UCSD-AML1 (cell line): ENCODE data around the gene TMX3.

ENCODE experiments used
- DNase-seq: peaks from one replicate; lab custom pipeline; 2025; ENCODE audit not compliant: unreplicated experiment; lab: John Stamatoyannopoulos, UW

Gene TMX3, protein sequence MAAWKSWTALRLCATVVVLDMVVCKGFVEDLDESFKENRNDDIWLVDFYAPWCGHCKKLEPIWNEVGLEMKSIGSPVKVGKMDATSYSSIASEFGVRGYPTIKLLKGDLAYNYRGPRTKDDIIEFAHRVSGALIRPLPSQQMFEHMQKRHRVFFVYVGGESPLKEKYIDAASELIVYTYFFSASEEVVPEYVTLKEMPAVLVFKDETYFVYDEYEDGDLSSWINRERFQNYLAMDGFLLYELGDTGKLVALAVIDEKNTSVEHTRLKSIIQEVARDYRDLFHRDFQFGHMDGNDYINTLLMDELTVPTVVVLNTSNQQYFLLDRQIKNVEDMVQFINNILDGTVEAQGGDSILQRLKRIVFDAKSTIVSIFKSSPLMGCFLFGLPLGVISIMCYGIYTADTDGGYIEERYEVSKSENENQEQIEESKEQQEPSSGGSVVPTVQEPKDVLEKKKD

DNA sequence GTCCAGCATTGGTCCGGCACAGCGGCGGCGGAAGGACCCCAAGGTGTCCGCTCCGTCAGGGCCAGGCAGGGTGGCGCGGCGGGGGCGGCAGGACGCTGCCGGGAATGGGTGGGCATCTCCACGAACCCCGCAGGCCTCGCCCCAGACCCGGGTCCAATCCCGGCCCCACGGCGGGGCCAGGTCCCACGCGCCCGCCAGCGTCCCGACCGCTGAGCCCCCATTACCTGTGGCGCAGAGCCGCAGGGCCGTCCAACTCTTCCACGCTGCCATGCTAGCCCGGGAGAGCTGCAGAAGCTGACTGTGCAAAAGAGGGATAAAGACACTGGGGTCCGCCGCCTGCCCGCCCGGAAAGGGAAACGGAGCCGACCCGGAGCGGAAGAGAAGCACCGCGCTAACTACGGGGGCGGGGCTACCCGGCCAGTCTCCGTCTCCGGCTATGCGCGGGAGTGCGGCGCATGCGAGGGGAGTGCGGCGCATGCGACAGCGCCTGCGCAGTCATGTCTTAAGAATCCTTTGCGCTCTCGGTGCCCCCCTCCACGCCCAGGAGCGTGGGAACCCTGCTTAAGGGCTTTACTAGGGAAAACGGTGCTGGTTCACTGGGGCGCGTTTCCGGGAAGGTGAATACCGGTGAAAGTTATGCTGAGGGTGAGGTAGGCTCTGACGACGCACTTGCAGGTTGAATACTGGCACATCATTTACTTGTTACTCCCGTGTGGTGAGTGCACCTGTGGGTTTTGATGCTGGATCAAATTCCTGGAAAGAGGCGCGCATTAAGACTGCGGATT lies at the start of gene TMX3:
Gene TMX3, minus strand, starts transcription at position 397 of the 785 bp plus-strand sequence. Its CDS starts 127 bp downstream, at position 270.
- DNase-seq = peak; percentile 96

DNA sequence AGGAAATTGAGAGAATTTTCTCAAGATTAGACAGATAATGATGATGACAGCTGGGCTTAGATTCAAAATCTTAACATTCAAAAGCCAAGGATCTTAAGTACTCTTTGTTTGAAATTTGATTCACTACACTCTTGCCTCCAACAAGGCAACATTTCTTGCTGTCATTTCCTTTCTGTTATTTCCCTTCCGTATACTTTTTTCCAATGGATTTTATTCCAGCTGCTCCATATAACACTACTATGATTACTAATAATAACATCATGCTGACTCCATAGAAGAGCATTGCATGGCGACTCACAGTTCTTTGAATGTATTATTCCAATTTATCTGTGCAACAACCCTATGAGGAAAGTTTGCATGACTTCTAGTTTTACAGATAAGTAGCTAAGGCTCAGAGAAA lies 49.1 kb upstream of the TMX3 start:
- DNase-seq = no peak

DNA sequence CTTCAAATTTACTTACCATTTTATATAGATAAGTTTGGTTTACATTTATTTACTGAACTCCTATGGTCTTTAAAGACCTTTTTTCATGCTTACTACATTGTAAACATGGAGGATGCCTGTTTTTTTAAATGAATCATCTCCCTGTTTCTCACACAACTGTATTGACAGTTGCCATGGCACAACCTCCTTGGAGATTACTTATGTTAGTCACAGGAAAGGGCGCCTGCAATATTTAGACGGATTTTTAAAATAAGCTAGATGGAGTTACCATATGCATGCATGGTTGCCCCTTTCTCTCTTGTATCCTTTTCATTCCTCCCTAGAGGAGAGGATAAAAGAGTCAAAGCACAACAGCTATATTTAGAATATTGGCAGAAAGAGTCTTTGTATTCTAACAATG lies 48.2 kb upstream of the TMX3 start:
- no peak for DNase-seq

DNA sequence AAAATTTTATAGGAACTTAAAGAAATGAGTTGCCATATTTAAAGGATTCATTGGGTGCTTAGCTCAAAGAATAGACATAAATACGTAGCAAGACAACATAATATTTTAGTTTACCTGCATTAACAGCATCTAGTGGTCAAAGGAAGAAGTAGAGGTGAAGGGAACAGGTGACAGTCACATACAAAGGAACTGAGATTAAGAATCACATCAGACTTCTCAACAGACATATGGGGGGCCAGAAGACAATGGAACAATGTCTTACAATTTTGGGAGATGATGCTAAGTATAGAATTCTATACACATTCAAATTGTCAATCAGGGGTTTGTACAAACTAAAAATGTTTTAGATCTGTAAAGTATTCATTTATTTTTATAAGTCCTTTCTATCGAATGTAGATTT lies 44.4 kb upstream of the TMX3 start:
- no peak for DNase-seq

DNA sequence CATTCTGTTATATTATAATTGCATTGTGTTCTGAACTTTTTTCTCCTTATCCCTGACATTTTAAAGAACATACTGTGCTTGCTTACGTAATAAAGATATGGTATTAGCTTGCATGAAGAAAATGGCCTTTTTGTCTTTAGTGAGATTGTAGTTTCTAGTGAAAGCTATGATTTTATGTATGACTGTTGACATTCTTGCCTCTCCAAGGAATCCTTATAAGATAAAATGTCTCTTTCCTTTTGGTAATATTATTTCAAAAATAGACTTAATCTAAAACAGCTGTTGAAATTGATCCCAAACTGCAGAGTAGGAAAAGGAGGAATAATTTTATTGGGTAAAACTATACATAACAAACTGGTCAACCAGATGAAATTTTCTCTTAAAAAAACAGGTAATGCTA lies 42.2 kb upstream of the TMX3 start:
- no peak for DNase-seq

DNA sequence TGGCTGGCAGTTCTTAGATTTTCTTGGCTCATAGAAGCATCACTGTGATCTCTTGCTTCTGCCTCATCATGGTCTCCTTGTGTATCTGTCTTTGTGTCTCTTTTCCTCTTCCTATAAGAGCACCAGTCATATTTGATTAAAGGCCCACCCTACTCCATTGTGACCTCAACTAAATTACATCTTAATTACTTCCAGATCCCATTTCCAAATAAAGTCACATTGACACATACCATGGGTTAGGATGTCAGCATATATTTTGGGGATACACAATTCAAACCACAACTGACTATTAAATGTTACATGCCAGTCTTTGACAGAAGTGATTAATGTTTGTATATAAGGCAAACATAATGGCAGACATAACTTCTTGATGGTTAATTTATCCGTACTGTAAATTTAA lies 27.3 kb upstream of the TMX3 start:
- no peak for DNase-seq

DNA sequence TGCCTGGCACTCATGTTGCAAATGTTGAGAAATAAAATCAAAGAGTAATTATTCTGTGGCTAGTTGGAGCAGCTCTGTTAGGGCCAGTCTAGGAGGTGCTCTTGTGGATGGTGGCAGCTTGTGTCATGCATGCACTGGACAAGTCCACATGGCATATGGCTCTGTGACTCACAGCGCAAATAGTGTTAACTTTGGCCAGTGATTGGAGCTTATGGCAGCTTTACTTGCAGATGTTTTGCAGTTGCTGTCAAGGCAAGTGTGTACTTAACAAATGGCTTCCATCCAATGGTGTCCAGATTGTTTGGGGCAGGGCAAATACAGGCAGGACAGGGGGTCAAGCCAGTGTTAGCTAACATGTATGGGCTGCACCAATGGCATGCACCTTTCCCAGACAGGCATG lies 26.1 kb upstream of the TMX3 start:
- no peak for DNase-seq

DNA sequence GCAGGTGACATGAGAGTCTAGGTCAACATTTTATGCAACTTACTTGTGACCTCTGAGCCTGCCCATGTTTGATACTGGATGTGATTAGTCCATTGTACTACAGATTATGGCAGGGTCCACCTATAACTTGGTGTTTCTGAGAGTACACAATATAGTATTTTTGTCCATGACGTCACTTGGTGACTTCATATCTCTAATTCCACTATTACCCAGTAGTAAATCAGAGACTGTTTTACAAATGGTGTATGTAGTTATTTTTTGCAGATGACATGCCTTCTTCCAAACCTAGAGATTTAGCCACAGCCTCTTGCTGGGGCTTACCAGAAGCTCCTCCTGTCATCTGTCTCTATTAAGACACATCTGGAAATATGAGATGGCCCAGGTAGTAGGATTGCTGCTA lies 24.6 kb upstream of the TMX3 start:
- no peak for DNase-seq

DNA sequence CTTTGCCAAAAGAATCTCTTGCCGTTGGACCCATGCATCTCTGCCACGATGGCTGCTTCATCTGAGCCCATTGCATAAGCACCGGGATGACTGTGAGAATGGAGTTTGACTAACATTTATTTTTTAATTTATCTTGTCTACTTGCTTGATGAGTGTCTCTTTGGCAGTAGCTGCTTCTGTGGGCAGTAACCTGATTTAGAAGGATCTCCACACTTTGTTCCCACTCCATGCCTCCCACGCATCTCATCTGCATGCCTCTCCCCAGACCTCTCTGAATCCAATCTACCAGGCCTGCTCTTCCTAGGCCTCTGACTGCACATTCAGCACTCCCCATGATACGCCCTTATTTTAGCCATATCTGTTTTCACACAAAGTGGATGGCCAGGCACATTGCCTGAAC lies 23.7 kb upstream of the TMX3 start:
- no peak for DNase-seq

DNA sequence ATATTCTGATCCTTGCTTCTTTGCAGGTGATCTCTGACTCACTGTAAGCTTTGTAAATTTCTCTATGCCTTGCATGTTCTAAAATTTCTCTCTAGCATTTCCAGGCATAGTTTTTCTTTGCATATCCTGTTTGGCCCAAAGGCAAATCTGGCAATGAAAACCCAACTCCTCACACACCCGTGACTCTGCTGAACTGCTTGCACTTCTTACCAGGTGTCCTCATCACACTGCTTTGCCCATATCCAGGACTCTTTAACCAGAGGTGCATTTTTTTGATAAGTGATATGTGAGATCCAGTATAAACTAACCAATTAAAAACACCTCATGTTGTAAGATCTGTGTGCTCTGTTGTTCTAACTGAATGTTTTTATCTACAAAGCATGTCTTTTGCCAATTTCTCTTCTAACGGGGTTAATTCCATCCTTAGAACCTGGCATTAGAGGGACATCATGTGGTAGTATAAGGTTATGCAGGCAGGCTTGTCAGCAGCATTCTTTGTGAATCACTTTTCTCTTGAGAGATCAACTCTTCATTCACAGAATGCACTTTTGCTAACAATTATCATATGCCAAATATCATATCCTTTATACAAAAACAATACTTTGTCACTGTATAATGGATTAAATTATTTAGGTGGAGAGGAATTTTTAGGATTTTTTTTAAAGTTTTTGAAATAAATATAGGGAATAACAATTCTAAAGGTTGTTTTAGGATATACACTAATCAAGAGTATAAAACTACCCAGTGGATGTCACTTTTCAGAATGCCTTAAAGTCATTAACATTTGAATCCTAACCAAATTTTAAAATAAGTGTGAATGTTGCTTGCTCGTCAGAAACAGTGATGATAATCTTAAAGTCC lies 20.8 kb upstream of the TMX3 start:
- DNase-seq = no peak

DNA sequence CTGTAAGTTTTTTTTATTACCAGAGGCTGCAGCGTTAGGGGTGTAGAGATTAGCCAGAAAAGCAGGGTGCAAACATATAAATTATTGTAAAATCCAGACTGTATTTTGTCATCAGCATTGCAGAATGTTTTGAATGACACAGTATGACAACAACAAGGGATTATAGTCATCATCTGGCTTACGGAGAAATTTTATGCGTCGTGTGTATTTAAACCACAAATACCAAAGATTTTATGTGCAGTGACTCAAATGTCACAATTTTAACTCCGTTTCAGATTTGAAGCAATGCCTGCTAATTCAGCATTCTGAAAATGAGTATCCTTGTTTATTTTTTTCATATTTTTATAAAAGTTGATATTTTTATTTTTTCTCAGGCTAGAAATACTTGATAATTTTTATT lies 19.4 kb upstream of the TMX3 start:
- DNase-seq = no peak

DNA sequence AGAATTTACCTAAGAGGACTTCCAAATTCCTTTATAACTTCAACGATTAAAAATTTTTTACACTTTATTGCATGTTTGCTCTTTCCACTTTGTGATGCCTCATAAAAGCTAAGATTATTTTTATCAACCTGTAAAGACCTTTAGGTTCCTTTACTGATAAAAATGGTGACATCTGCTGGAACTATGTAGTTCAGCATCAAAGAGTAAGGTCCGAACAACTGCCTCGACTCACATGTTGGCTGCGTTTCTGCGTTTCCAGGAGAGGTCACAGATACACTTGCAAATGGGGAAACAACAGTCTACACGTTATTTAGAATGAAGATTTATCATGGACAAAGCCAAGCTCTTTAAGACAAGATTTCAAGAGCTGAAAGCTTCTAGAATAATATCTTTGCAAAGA lies 18.8 kb upstream of the TMX3 start:
- no peak for DNase-seq

DNA sequence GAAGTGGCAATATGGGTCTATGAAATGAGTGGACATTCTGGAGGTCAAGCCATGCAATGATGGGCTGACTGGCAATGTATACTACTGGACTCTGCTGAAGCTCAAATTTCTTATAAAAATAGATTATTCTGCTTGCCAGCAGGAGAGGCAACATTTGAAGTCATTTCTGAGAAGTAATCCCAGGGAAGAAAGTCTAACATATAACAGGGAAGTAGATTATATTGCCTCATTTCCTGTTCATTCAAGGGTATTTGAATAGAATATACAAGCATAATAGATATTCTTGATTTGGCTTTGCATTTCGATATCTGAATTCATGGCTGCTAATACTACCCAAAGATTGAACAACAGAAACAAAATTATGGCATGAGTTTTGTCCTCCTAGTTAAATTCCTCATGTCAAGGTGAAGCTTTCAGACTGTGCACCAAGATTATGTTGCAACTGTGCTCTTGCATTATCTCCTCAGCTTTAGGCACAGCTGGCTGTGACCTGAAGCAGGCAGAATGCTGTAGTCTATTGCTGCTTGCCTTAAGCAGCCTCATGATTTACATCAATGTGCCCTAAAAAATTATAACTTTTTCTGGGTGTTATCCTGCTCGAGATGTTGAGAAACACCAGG lies 13.3 kb upstream of the TMX3 start:
- no peak for DNase-seq

DNA sequence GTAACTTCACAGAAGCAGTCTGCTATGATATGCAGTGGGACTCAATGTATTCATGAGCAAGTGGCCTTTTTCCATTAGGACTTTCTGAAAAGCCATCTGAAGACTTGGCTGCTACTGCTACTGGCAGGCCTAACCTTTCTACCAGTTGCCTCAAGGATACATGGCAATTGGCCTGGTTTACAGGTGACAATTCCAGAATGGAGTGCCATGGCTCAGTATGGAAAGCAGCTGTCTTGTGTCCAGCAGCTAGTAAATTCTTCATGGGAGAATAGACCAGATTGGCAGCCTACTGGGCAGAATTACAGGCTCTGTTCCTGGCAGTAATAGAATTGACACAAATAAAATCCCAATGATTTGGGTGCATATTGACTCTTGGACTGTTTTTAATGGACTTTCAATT lies 12.6 kb upstream of the TMX3 start:
- no peak for DNase-seq

DNA sequence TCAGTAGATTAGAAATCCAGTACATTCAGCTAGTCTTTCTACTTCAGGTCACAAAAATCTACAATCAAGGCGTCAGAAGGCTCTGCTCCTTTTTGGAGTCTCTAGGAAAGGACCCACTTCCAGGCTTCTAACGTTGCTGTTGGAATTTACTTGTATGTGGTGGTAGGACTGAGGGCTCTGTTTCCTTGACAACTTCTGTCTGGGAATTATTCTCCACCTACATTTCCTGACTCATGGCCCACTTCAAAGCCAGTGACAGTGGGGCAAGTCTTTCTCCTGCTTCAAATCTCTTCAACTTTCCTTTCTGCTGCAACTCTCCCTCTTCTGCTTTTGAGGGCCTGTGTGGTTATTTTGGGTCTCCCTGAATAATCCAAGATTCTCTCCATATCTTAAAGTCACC lies 10.4 kb upstream of the TMX3 start:
- no peak for DNase-seq

DNA sequence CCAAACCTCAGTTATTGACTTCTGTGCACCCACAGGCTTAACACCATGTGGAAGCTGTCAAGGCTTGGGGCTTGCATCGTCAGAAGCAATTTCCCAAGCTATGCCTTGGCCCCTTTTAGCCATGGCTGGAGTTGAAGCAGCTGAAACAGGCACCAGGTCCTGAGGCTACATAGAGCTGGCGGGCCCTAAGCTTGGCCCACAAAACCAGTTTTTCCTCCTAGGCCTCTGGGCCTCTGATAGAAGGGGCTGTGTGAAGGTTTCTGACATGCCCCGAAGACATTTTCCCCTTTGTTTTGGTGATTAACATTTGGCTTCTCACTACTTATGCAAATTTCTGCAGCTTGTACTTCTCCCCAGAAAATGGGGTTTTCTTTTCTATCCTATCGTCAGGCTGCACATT lies 9.1 kb upstream of the TMX3 start:
- DNase-seq = no peak

DNA sequence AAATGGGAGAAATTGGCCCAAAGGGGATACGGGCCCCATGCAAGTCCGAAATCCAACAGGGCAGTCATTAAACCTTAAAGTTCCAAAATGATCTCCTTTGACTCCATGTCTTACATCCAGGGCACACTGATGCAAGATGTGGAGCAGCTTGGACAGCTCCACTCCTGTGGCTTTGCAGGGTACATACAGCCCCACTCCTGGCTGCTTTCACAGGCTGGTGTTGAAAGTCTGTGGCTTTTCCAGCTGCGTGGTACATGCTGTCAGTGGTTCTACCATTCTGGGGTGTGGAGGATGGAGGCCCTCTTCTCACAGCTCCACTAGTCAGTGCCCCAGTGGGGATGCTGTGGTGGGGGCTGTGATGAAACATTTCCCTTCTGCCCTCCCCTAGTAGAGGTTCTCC lies 8.6 kb upstream of the TMX3 start:
- no peak for DNase-seq

DNA sequence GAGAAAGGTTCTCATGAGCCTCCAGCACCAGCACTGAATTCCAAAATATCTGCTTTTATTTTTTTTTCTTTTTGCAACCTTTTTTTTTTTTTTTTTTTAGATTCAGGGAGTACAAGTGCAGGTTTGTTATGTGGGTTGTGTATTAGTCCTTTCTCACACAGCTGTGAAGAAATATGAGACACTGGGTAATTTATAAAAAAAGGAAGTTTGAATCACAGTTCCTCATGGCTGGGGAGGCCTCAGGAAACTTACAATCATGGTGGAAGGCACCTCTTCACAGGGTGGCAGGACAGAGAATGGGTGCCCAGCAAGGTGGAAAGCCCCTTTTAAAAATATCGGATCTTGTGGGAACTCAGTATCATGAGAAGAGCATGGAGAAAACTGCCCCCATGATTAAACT lies 7.9 kb upstream of the TMX3 start:
- DNase-seq = no peak

DNA sequence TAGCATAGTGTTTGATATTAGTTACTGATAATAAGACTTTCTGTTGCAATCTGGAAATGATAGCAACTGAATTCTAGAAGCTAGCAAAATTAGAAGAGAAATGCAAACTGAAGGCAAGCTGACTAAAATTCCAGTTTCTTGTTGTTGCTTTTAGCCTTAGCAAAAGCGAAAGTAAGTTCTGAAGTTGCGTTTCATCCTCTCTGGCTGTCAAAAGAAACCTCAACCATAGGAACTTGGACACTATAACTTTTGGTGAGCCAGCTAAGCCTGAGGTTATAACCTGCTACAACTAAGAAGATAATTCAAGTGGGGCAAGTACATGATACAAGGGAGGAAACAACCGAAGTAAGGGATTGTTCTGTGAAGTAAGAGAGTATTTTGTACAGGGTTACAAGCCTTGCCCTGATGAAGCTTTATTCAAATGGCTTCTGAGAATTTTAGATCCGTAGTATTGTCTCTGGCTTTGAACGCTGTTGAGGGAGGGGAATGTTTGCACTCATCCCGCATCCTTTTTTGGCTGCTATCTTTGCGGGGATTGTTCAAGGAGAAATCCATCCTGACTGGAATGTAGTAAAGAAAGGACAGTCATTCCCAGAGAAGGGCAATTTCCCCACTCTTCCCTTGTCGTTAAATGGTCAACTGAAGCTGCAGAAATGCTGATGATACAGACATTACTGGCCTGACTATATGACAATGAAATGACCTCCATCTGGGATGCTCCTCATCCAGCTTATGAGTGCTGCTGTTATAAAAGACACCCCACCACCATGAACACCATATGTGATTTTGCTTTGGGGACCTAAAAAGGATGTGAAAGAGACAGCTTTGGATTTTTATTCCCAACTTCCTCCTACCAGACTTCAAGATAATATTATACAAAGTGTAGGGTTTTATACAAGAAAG lies 7.0 kb upstream of the TMX3 start:
- DNase-seq = no peak

DNA sequence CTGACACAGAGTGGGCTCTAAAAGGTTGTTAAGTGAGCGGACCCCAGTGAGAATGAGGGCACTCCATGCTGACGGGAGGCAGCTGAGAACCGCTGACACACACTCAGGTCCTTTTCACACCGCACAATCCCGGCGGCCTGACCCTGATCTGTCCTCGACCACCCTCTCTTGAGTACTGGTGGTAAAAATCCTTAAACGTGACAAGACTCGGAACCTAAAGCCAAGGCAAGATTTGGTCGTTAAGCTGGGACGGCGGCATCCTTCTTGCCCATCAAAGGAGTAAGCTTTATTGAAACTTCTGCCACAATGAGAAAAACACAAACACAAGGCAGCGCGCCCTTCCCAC lies 569 bp downstream of the TMX3 start:
- peak; percentile 50 for DNase-seq
